ENCODE data around the gene INPP5E.

The INPP5E gene

DNA sequence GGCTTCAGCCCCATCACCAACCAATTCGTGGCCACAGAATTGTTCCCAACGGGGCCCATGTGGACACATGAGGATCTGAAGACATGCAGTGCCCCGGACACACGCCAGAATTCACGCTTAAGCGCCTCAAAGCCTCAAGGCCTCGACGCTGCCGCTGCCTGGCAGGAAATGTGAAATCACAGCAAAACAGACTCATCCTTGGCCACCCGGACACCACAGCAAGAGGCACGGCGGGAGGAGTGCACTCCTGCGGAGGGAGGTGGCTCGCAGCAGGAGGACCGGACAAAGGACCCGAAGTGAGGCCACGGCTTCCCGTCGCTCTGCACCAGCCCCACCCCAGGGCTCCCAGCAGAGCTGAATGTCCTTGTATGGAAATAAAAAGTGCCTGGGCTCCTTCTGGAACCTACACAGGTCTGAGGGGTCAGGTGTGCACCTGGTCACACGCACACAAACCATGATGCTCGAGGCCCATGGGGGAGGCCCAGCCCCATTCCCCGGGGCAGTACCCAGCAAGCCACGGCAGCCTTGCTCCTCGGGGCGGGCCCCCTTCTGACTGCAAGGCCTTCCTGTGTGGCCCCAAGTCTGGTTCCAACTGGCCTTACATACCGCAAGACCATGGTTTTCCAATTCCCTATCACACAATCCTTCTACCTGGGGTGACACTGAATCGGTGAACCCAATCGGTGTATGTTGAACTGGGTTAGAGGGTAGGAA, 33.2 kb upstream of the INPP5E start:
- DNase-seq, result no peak

DNA sequence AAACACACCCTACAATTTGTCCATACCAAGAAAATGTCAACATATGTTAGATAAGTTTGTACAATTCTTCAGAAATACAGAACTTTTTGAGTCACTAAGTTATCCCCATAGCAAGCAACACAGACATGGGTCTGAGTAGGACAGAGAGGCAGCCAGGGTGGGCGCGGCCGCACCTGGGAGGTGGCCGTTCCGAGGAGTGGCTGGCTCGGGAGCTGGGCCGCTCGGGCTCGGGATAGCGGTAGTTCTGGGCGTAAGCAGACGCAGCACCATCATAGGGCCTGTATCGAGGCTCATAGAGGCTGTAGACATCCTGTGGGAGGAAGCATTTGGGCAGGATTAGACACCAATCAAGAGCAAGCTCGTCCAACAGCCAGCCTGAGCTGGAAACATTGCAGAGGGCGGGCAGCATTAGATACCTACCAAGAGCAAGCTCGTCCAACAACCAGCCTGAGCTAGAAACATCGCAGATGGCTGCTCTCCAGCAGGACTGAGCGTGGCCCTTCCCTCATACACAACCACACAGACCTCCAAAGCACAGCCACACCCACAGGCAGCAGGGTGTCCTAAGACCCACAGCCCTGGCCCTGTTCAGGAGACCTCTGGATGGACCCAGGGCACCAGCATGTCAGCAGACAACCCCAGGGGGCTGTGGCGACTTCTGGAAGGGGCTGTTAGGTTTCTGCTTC, 32.3 kb upstream of the INPP5E start:
- DNase-seq, result no peak

DNA sequence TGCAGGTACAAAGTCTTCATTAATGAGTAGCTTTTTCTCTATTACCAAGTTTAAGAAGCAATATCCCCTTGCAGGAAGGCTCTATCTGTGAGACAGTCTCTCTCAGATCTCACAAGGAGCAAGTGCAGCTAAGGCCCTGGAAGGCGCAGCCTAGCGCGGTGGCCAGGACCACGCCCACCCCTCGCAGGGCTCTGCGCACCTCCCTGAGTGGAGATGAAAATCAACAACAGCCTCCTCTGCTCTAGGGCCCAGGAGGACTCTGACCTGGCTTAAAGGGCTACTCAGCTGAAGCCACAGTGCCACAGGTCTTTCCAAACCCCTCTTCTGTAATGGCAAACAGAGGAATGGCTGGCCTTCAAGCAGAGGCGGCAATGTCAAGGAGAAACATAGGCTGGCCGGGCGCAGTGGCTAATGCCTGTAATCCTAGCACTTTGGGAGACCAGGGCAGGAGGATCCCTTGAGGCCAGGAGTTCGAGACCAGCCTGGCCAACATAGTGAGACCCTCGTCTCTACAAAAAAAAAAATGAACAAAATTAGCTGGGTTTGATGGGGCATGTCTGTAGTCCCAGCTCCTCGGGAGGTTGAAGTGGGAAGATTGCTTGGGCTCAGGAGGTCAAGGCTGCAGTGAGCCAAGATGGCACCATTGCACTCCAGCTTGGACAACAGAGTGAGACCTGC, 31.3 kb upstream of the INPP5E start:
- DNase-seq, result no peak

- no peak for DNase-seq
Observed at GRCh38 chr9:136470356-136470755, 30.7 kb upstream of the INPP5E start.

DNA sequence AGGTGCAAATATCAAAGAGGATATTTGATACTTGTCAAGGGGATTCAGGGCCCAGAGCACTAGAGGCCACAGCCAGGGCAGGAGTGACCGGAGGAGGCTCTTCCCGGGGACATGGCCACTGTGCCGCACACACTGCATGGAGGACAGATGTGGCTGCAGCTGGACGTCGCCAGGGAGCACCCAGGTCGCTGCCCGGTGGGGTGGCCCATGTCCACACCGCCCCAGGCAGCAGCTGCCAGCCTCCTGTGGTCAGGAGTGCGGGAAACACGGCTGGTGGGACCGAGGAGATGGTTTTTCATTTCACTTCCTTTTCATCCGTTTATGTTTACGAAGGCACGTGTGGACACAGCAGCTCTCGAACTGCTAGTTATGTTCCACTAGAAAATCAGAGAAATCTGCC, 28.1 kb upstream of the INPP5E start:
- no peak for DNase-seq

GRCh38 chr9:136466155-136466541, 26.5 kb upstream of the INPP5E start:
- DNase-seq, result no peak

GRCh38 chr9:136465500-136466154, 26.0 kb upstream of the INPP5E start:
- no peak for DNase-seq

DNA sequence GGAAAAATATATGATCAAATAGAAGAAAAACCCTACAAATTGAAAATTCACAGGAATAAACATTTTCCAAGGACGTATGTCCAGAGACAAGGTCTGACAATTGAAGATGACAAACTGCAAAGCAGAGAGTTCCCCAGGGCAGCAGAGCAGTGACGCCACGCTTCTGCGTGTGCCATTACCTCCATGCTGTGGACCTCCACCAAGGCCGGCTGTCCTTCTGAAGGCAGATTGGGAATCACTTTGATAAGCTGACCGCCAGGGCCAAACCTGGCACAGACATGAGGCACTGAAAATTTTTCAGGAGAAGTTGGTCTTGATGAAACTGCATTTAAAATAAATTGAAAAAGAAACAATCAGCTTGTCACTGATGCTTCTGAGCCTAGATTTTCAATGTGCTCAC, 24.6 kb upstream of the INPP5E start:
- DNase-seq, result no peak

DNA sequence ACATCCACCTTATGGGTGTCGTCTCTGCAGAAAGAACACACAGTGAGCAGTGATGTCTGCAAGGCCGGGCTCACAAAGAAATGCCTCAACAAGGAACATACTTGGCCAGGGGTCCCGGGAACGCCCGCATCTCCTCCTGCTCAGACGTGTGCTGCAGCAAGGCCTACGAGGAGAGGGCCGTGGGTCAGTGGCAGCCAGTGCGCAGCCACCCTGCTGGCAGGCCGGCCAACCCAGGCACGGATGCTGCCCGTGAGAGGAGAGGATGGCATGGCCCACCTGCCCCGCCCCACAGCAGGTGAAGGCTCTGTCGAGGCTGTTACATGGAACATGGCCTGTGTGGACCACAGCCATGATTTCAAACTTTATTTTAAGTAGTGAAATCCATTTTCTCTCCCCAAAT, 23.9 kb upstream of the INPP5E start:
- no peak for DNase-seq

DNA sequence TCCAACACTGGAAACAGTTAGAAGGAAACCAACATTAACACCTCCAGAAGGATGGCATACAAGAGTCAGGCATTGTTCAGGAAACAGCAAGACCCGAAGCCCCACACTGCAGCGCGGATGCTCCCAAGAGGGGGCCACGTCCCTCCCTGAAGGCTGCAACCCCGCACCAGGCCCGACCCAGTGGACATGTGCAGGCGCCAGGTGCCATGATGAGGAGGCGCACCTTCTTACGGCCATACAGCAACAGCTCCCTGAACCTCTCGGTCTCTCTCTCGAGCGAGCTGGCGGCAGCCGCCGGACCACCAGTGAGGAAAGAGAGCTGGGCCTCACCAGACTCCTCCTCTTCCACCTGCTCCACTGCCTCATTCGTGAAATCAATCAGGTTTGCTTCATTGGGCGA, 23.0 kb upstream of the INPP5E start:
- no peak for DNase-seq

DNA sequence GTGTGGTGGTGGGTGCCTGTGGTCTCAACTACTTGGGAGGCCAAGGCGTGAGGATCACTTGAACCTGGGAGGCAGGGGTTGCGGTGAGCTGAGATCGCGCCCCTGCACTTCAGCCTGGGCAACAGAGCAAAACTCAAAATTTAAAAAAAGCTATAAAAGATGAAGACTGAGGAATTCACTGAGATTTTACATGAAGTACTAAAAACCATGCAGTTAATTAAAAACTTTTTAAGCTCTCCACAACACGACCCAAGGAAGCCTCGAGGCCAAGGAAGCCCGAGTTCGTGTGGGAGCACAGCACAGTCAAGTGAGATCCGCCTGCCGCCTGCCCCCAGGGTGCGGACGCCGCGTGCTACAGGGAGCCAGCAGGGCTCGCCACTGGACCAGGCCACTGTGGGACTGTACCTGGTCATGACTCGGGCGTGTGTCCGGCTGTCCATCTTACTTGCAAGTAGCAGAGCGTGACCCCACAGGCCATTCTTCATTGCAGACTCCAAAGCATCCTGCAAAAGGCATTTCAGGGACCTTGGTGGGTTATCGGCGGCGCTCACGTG, 21.2 kb upstream of the INPP5E start:
- no peak for DNase-seq

- no peak for DNase-seq
Observed at GRCh38 chr9:136459425-136459824, 19.8 kb upstream of the INPP5E start.

GRCh38 chr9:136457326-136457725, 17.7 kb upstream of the INPP5E start:
- no peak for DNase-seq

GRCh38 chr9:136456258-136456657, 16.6 kb upstream of the INPP5E start:
- no peak for DNase-seq

GRCh38 chr9:136455043-136456002, 15.7 kb upstream of the INPP5E start:
- DNase-seq, result no peak

- no peak for DNase-seq
Observed at GRCh38 chr9:136454026-136454796, 14.6 kb upstream of the INPP5E start.

GRCh38 chr9:136453326-136453725, 13.7 kb upstream of the INPP5E start:
- DNase-seq, result no peak

- DNase-seq, result no peak
Observed at GRCh38 chr9:136451221-136451877, 11.7 kb upstream of the INPP5E start.

GRCh38 chr9:136448655-136449054, 9.0 kb upstream of the INPP5E start:
- DNase-seq, result no peak

- no peak for DNase-seq
Observed at GRCh38 chr9:136447173-136447778, 7.6 kb upstream of the INPP5E start.

Measured in AML-193 (cell line).